ENCODE results near the gene C2CD3. TPM values are rescaled to one million over a fixed set of nuclear protein-coding genes. Genes with fewer than 3 reads are reported as not detected.

C2CD3 gene
- total RNA-seq, 2 experiments from 2014 or later: 31.9 to 35.1 TPM

GRCh38 chr11:74077193-74077592 lies 93.6 kb downstream of the C2CD3 start:
- CTCF ChIA-PET: no interaction called here

GRCh38 chr11:74072721-74073120 lies 98.1 kb downstream of the C2CD3 start:
- intact Hi-C loops (cut with DNase I, micrococcal nuclease): no loop called here
- Histone ChIP-seq H3K36me3 (ENCODE audit: insufficient read depth, low read length) (peaks cover 44% of the 10 kb centered on the region), H3K27me3 (ENCODE audit: control insufficient read depth in 1 of 2, insufficient read depth in 2 of 2, low read length in 2 of 2) (no peaks in the 10 kb centered on the region), H3K4me3 (ENCODE audit: low read length) (no peak overlapping the region), H3K27ac (ENCODE audit: low read depth in 1 of 2, low read length in 2 of 2) (no peak overlapping the region), H3K9me3 (ENCODE audit: control insufficient read depth in 1 of 2, insufficient read depth in 1 of 2, low read length in 2 of 2) (no peaks in the 10 kb centered on the region), H3K4me1 (ENCODE audit: insufficient read depth, low read length) (no peaks in the 10 kb centered on the region)
- Mint-ChIP-seq H3K4me3 (no peak overlapping the region), H3K36me3 (ENCODE audit: low read depth) (peaks cover 90% of the 10 kb centered on the region), H3K27me3 (no peaks in the 10 kb centered on the region), H3K27ac (no peak overlapping the region), H3K9me3 (no peaks in the 10 kb centered on the region), H3K4me1 (ENCODE audit: low read depth) (no peaks in the 10 kb centered on the region)
- ATAC-seq (ENCODE audit: poor library complexity) (no peak), DNase-seq (no peak)
- POLR2A ChIA-PET: no interaction called here
- TF ChIP-seq, protein P1, sequence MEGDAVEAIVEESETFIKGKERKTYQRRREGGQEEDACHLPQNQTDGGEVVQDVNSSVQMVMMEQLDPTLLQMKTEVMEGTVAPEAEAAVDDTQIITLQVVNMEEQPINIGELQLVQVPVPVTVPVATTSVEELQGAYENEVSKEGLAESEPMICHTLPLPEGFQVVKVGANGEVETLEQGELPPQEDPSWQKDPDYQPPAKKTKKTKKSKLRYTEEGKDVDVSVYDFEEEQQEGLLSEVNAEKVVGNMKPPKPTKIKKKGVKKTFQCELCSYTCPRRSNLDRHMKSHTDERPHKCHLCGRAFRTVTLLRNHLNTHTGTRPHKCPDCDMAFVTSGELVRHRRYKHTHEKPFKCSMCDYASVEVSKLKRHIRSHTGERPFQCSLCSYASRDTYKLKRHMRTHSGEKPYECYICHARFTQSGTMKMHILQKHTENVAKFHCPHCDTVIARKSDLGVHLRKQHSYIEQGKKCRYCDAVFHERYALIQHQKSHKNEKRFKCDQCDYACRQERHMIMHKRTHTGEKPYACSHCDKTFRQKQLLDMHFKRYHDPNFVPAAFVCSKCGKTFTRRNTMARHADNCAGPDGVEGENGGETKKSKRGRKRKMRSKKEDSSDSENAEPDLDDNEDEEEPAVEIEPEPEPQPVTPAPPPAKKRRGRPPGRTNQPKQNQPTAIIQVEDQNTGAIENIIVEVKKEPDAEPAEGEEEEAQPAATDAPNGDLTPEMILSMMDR (IDR thresholded peaks at IDR 0.05): no peak
- CTCF ChIA-PET: no interaction called here

More at GRCh38 chr11:74077193-74077592, 93.6 kb downstream of the C2CD3 start:
- peaks cover 36% of the 10 kb centered on the region for H3K36me3 ChIP-seq (ENCODE audit: insufficient read depth, low read length)
- H3K4me3 Mint-ChIP-seq: no peak overlapping the region
- POLR2A ChIA-PET: no interaction called here
- H3K27ac ChIP-seq (ENCODE audit: low read depth in 1 of 2, low read length in 2 of 2): no peak overlapping the region
- no peaks in the 10 kb centered on the region for H3K4me1 Mint-ChIP-seq (ENCODE audit: low read depth)
- no peaks in the 10 kb centered on the region for H3K27me3 Mint-ChIP-seq
- peaks cover 91% of the 10 kb centered on the region for H3K36me3 Mint-ChIP-seq (ENCODE audit: low read depth)
- intact Hi-C loops (cut with DNase I, micrococcal nuclease): no loop called here
- DNase-seq: no peak
- H3K4me1 ChIP-seq (ENCODE audit: insufficient read depth, low read length): no peaks in the 10 kb centered on the region
- H3K27ac Mint-ChIP-seq: no peak overlapping the region
- ATAC-seq (ENCODE audit: poor library complexity): no peak
- no peaks in the 10 kb centered on the region for H3K9me3 Mint-ChIP-seq
- no peaks in the 10 kb centered on the region for H3K9me3 ChIP-seq (ENCODE audit: control insufficient read depth in 1 of 2, insufficient read depth in 1 of 2, low read length in 2 of 2)
- H3K4me3 ChIP-seq (ENCODE audit: low read length): no peak overlapping the region
- TF ChIP-seq, protein P1 (IDR thresholded peaks at IDR 0.05): no peak
- H3K27me3 ChIP-seq (ENCODE audit: control insufficient read depth in 1 of 2, insufficient read depth in 2 of 2, low read length in 2 of 2): no peaks in the 10 kb centered on the region

GRCh38 chr11:74072286-74072685 lies 98.5 kb downstream of the C2CD3 start:
- Mint-ChIP-seq H3K9me3 (no peaks in the 10 kb centered on the region), H3K4me3 (no peak overlapping the region), H3K36me3 (ENCODE audit: low read depth) (peaks cover 92% of the 10 kb centered on the region), H3K27ac (no peak overlapping the region), H3K4me1 (ENCODE audit: low read depth) (no peaks in the 10 kb centered on the region), H3K27me3 (no peaks in the 10 kb centered on the region)
- CTCF ChIA-PET: no interaction called here
- Histone ChIP-seq H3K4me1 (ENCODE audit: insufficient read depth, low read length) (no peaks in the 10 kb centered on the region), H3K9me3 (ENCODE audit: control insufficient read depth in 1 of 2, insufficient read depth in 1 of 2, low read length in 2 of 2) (no peaks in the 10 kb centered on the region), H3K36me3 (ENCODE audit: insufficient read depth, low read length) (peaks cover 42% of the 10 kb centered on the region), H3K4me3 (ENCODE audit: low read length) (no peak overlapping the region), H3K27ac (ENCODE audit: low read depth in 1 of 2, low read length in 2 of 2) (no peak overlapping the region), H3K27me3 (ENCODE audit: control insufficient read depth in 1 of 2, insufficient read depth in 2 of 2, low read length in 2 of 2) (no peaks in the 10 kb centered on the region)
- intact Hi-C loops (cut with DNase I, micrococcal nuclease): no loop called here
- no peak for DNase-seq
- POLR2A ChIA-PET: no interaction called here
- no peak for ATAC-seq (ENCODE audit: poor library complexity)
- TF ChIP-seq, protein P1 (IDR thresholded peaks at IDR 0.05): no peak
